Epidermal melanocyte (primary cell): ENCODE results near the gene NT5DC3.

ENCODE experiments used
- DNase-seq: peaks from one replicate; pipeline ENCODE4 v3.0.0; 2011; ENCODE audit warnings: low spot score; ENCODE audit not compliant: insufficient read length

Gene NT5DC3

GRCh38 chr12:103751600-103751999, 89.4 kb downstream of the NT5DC3 start:
- no peak for DNase-seq

- no peak for DNase-seq
Measured at GRCh38 chr12:103751171-103751570, 89.9 kb downstream of the NT5DC3 start.

GRCh38 chr12:103748875-103749274, 92.2 kb downstream of the NT5DC3 start:
- DNase-seq: no peak

- DNase-seq: no peak
Measured at GRCh38 chr12:103748002-103748401, 93.0 kb downstream of the NT5DC3 start.

- no peak for DNase-seq
Measured at GRCh38 chr12:103745962-103746361, 95.1 kb downstream of the NT5DC3 start.

- DNase-seq: no peak
Measured at GRCh38 chr12:103743788-103744187, 97.2 kb downstream of the NT5DC3 start.

- DNase-seq: no peak
Measured at GRCh38 chr12:103742349-103742932, 98.6 kb downstream of the NT5DC3 start.

GRCh38 chr12:103737881-103738280, 103.2 kb downstream of the NT5DC3 start:
- DNase-seq: no peak

GRCh38 chr12:103736572-103736971, 104.5 kb downstream of the NT5DC3 start:
- no peak for DNase-seq

GRCh38 chr12:103735291-103735690, 105.7 kb downstream of the NT5DC3 start:
- DNase-seq: no peak

GRCh38 chr12:103734863-103735262, 106.2 kb downstream of the NT5DC3 start:
- no peak for DNase-seq

GRCh38 chr12:103731539-103731938, 109.5 kb downstream of the NT5DC3 start:
- DNase-seq: no peak

GRCh38 chr12:103729499-103729898, 111.5 kb downstream of the NT5DC3 start:
- no peak for DNase-seq

- DNase-seq: no peak
Measured at GRCh38 chr12:103728323-103728722, 112.7 kb downstream of the NT5DC3 start.

GRCh38 chr12:103727638-103728037, 113.4 kb downstream of the NT5DC3 start:
- no peak for DNase-seq

- DNase-seq: no peak
Measured at GRCh38 chr12:103725398-103725797, 115.6 kb downstream of the NT5DC3 start.
